GM23248 (cell line): ENCODE measurements around the gene CXCL6.

Experiments
- EZH2 ChIP-seq: fragments of 200-600 bp; sonication (generic); IDR thresholded peaks from 2 replicates; pipeline ENCODE4 v1.6.1; 2018; ENCODE audit warnings: antibody characterized with exemption, mild to moderate bottlenecking; ENCODE audit not compliant: insufficient read depth, poor library complexity, severe bottlenecking
- EZH2phosphoT487 ChIP-seq: fragments of 200-600 bp; sonication (generic); IDR thresholded peaks from 2 replicates; pipeline ENCODE4 v1.6.1; 2018; ENCODE audit warnings: antibody characterized with exemption, moderate library complexity, mild to moderate bottlenecking, low read depth; ENCODE audit not compliant: insufficient read depth

DNA sequence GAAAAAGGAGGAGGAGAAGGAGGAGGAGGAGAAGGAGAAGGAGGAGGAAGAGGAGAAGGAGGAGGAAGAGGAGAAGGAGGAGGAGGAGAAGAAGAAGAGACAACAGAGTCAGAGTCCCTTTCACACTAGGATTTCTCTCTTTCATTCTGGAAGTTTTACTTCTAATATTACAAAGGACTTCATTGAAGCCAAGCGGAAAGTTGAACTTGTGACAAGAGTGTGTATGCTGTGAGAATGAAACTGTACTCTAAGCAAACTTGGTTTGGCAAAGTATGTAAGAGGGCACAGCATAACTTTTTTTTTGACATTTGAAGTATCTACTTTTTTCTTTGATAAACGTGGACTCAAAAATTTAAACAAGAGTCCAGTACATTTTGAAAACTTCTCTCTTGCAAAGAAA is 48.1 kb upstream of the CXCL6 start:
- TF ChIP-seq EZH2phosphoT487 (no peak), EZH2 (no peak)
